M059J (cell line): ENCODE measurements around the gene FBXO34. TPM values are rescaled to one million over a fixed set of nuclear protein-coding genes. Genes with fewer than 3 reads are reported as not detected.

Experiments
- DNase-seq: peaks from one replicate; pipeline ENCODE4 v3.0.0-alpha.2; 2012; ENCODE audit warnings: low read depth
- total RNA-seq: library from RNA; depleted of rRNA; stranded (reverse); fragments of >200 nt; shearing (Covaris generic); gene quantifications from 2 replicates; pipeline ENCODE4 v1.2.3, GENCODE V29; 2014; rRNA removed

FBXO34 gene, protein sequence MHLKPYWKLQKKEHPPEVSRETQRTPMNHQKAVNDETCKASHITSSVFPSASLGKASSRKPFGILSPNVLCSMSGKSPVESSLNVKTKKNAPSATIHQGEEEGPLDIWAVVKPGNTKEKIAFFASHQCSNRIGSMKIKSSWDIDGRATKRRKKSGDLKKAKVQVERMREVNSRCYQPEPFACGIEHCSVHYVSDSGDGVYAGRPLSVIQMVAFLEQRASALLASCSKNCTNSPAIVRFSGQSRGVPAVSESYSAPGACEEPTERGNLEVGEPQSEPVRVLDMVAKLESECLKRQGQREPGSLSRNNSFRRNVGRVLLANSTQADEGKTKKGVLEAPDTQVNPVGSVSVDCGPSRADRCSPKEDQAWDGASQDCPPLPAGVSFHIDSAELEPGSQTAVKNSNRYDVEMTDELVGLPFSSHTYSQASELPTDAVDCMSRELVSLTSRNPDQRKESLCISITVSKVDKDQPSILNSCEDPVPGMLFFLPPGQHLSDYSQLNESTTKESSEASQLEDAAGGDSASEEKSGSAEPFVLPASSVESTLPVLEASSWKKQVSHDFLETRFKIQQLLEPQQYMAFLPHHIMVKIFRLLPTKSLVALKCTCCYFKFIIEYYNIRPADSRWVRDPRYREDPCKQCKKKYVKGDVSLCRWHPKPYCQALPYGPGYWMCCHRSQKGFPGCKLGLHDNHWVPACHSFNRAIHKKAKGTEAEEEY
- 23.4 and 28.1 TPM in 2 replicates for total RNA-seq

DNA sequence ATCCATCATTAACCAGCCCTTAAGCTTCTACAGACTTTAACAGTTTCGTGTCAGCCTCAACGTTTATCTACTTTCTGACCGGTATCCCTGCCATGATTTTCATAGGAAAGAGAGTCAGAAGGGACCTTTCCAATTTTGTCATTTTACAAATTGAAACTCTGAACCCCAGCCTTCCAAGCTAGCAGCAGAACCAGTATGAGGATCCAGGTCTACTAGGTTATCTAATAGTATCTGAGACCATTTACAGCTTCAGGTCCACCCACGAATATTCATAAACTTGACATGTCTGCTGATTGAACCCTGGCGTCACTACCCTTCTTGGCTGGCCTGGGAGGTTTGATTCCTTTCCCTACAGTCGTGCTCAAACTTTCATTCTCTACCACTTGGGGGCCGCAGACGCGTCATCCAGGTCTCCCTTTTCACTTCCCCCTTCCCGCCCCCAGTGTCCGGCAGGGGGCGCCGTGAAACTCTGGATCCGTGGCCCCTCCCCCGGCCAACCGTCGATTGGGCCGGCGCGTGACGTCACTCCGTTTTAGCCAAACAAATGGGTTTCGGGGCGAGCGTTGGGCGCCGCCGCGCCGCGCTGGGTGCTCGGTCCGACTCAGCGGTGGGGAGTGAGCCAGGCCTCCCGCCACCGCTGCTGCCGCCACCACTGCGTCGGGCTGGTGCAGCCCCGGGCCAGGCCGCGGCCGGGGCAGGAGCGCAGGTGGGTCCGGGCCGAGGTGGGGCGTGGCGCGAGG is at the start of gene FBXO34:
Gene FBXO34 (plus strand): TSS at position 590 of the 740 bp plus-strand sequence. CDS start 78,970 bp downstream, outside the sequence.
- peak; percentile 97 for DNase-seq

DNA sequence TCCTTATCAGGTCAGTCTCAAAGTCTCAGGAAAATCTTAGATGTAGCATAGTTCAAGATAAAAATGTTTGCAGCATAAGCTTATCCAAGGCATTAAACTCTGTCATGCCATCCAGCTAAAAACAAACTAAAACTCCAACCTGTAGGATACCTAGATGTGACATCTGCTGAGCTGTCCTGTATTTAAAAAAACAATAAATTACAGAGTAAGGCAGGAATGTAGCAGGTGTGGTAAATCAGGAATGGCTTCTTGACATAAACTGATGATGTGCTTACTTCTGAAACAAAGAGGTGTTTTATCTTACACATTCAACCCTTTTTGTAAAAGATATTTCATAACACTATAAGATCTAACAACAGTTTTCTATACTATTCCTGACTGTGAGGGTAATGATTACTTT is 49.3 kb upstream of the FBXO34 start:
- no peak for DNase-seq

DNA sequence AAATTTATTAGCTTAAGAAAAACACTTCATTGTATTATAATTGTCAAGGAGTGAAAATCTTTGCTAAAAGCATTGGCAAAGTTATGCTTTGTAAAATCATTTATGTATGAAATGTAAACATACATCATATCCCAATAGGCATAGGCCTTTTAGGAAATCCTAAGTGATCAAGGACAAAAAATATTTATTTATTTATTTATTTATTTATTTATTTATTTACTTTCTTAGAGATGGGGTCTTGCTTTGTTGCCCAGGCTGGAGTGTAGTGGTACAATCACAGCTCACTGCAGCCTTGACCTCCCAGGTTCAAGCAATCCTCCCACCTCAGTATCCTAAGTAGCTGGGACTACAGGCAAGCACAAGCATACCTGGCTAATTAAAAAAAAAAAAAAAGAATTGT is 47.9 kb upstream of the FBXO34 start:
- DNase-seq, result no peak

DNA sequence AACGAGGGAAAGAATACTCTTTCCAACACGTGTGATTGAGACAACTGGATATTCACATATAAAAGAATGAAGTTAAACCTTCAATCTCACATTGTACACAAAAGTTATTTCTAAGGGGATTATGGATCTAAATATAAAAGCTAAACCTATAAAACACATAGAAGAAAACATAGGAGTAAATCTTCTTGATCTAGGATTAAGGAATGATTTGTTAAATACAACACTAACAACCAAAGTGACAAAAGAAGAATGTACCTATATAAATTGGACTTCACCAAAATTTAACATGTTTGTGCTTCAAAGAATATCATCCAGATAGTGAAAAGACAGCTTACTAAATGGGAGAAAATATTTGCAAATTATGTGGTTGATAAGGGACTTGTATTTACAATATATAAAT is 43.0 kb upstream of the FBXO34 start:
- no peak for DNase-seq

DNA sequence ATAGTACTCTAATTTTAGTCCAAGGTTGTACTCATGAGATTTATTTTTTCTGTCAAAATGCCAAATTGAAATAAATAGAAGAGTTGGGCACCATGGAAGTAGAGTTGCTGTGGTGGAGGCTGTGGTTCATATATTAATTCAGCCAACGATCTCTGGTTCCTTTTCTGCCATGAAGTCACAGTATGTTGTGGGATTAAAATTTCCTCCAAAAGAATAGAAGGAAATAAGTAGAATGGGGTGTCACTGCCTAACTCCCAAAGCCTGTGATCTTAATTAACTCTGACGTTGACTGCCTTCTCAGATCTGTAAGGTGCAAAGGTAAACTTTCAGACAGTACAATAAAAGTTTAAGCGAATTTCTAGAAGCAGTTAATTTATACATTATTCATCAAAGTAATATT is 37.6 kb upstream of the FBXO34 start:
- no peak for DNase-seq

DNA sequence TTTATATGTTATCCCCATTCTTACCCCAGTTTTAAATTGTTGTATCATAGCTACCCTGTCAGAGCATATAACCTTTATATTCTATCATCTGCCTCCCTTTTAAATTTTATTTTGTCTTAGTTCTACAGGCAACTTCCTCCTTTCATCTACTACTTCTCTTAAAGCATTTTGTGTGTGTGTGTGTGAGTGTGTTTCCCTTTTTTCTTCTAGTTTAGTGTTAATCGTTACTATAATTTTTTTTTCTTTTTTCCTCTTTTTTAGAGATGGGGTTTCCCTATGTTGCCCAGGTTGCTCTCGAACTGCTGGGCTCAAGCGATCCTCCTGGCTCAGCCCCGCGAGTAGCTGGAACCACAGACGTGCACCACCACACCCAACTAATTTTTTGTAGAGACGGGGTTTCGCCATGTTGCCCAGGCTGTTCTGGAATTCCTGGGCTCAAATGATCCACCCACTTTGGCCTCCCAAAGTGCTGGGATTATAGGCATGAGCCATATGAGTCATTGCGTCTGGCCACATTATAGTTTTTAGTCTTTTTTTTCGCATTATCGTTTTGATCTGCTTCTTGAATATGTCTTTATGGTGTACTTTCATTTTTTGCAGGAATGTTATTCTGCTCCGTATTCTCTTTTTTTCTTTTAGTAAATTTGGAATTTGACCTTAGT is 33.1 kb upstream of the FBXO34 start:
- no peak for DNase-seq

DNA sequence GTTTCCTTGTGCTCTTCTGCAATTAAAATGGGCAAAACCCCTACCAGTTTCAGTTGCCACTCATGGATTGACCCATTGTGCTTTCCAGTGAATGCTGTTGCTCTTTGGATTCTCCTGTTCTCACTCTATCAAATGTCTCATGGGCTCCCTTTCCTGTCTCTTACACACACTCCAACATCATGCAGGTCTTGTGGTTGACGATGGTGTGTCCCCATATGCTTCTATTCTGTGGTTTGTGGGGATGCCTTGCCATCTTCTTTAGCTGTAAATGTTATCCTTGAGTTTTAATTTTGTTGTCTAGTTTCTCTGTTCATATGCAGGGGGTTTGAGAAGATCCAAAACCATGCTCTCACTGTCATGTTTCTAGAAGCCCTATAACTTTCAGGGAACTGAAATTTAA is 31.9 kb upstream of the FBXO34 start:
- no peak for DNase-seq

DNA sequence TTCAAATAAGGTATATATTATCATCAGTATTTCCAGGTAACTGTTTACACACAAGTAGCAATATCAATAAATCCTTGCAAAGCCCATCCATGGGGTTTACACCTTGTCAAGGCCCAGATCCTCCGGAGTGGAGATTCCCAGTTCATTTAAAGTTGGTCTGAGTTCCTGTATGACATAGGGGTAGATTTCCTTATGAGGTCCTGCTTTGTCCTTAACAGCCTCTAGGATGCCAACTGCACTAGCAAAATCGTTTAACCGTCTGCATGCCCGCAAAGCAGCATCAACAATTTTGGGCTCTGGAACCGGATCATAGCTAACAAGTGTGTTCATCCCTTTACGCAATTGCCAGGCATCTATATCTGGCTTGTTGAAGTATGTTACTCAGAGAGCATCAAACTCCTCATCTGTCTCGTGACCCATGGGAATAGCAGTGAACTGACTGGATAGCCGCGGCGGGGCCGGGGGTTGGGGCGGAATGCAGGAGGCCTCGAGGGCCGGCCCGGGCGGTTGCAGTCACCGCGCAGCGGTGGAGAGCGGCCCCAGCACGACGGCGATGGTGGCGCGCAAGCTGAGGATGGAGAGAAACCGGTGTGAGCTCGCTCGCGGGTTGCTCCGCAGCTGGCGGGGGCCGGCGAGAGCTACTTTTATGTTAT is 30.6 kb upstream of the FBXO34 start:
- no peak for DNase-seq

DNA sequence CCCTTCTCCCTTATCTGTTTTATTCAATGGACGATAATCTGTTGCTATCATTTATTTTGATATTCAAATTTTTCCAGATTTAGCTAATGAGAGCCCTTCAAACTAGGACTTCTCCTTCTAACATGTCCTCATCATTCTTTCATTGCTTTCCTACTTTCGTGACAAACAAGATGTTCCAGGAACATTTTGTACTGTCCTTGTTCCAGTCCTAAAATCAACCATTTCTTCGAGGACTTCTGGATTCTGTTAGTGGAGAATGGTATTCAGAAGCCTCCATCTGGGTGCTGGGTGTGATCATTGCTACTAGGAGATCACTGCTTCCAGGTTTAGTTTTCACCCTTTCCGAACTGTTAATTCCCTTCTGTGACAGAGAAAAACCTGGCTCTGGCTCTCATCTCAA is 29.5 kb upstream of the FBXO34 start:
- no peak for DNase-seq

DNA sequence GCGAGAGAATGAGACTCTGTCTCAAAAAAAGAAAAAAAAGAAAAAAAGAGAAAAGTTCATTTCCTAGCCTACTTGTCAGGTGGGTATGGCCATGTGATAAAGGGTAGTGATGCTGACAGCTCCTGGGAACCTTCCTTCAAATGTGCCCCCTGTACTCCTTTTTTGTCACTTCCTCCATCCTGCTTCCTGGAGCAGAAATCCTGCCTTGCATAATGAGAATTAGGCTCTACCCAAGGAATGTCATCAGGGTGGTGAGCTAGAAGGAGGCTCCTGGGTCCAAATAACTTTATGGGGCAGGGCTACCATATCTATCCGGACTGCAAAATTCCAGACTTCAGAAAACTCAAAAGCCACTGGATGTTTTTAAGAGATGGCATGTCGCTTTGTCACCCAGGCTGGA is 27.8 kb upstream of the FBXO34 start:
- no peak for DNase-seq

DNA sequence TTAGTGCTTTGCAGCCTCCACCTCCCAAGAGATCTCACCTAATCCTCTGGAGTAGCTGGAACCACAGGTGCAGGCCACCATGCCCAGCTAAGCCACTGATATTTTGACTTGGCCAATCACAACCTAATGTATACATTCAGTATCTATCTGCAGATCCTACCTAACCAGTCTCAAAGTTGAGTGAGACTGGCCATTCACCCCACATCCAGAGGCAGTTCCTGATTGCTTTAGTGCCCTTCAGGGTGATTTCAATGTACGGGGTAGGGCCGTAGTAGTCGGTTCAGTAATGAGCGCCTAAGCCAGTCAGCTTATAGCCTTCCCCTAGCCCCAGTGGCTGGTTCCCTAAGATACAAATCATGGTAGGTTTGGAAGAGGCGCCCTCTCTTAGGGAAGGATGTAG is 27.4 kb upstream of the FBXO34 start:
- no peak for DNase-seq

DNA sequence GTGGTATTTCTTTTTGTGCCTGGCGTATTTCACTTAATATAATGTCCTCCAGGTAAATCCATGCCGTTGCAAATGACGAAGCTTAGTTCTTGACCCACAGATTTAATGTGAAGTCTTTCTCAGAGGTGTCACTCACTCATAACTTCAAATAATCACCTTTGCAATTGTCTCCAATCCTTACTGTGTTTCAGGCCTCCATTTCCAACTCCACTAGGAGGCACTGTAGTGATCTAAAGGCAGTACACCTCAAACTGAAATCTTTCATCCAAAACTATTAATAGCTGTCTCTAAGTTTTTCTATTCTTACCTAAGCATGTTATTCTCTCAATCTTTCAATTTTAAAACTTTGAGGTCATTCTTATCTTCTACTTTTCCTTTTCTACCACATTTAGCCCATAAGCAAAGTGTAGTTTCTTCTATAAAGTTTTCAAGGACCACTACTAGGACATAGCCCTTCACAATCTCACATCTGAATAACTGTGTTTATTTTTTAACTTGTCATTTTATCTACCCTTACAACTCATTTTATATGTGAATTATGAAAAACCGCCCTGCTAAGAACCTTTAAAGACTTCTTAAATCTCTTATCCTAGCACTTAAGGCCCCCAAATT is 25.5 kb upstream of the FBXO34 start:
- peak; percentile 28 for DNase-seq

DNA sequence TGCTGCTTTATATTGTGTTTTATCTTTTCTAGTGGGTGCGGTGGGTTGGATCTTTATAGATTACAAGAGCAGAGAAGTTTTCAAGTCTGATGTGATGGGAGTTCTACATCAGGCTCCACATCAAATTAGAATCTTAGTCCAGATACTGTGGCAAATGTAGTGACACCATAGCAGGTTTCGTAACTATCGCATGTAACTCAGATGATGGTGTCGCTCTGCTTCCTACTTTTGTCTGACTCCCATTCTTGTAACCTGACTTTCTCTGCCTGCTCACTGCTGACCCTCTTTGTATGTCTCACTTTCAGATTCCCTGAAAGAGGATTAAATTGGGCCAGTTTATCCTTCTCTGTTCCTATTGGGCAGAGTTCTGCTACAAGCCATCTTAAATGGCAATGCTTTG is 22.8 kb upstream of the FBXO34 start:
- DNase-seq, result no peak

DNA sequence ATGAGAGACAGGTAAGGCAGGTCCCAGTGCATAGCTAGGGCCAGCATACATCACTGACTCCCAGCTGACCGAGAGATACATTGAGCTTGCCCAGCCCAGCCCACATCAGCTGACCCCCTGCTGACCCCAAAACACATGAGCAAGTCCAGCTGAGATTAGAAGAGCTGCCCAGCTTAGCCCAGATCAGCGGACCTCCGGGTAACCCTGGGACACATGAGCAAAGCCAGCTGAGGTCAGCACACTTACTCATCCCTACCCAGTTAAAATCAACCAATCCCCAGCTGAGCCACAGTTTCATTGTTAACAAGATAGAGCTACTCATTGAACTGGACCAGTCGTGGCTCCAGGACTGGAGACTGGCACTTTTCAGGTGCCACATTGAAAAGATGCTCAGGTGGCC is 21.8 kb upstream of the FBXO34 start:
- peak; percentile 68 for DNase-seq

DNA sequence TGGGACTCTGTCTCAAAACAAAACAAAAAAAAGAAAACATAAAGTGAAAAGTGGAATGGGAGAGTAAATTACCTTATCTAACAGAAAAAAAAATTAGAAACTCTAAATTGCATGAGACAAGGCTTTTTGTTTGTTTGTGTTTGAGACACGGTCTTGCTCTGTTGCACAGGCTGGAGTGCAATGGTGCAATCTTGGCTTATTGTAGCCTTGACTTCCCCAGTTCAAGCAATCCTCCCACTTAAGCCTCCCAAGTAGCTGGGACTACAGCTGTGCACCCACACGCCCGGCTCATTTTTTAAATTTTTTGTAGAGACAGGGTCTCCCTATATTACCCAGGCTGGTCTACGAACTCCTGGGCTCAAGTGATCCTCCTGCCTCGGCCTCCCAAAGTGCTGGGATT is 17.9 kb upstream of the FBXO34 start:
- no peak for DNase-seq

DNA sequence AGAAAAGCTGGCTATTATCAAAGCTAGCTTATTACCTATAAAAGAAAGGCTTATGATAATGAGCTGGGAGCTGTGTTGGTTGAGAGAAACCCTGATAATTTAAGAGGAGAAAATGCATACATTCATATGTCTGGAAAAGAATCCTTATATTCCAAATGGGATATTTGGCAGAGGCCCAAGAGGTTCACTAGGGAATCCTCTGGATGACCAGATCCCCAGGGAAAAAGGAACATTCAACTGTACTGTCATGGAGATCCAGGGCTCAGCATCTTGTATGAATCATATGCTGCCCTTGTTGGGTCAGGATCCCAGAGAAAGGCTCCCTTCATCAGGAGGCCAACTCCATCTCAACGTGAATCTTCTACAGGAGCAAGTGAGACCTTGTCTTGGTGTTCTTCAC is 16.6 kb upstream of the FBXO34 start:
- DNase-seq, result no peak

DNA sequence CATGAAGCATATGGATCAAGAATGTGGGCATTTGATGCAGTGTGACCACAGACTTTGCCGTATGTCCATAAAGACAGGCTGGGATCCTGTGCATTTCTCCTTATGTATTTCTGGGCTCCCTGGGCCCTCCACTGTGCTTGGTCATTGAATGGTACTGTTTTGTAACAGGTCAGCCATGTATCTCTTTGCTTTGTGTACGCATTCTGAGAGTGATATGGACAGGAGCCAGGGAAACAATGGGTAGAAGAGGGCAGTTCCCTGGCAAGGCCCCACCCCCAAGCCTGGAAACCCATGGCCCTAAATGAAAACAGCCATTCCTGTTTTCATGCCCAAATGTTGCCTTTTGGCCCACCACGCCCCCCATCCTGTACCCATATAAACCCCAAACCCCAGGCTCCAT is 15.2 kb upstream of the FBXO34 start:
- DNase-seq, result no peak

DNA sequence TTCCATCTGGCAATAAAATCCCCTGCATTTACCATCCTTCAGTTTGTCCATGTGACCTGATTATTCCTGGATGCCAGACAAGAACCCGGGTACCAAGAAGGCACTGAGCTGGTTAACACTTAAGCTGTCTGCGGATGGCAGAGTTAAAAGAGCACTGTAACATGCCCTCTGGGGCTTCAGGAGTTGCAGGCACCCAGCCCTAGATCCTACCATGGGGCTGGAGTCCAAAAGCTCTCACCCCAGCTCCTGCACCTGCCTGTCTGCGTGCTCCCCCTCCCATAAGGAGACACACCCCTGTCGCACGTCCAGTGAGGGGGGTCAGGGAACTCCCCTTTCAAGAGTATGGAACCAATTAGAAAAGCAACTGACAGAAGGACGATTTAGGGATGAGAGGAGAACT is 14.6 kb upstream of the FBXO34 start:
- no peak for DNase-seq

DNA sequence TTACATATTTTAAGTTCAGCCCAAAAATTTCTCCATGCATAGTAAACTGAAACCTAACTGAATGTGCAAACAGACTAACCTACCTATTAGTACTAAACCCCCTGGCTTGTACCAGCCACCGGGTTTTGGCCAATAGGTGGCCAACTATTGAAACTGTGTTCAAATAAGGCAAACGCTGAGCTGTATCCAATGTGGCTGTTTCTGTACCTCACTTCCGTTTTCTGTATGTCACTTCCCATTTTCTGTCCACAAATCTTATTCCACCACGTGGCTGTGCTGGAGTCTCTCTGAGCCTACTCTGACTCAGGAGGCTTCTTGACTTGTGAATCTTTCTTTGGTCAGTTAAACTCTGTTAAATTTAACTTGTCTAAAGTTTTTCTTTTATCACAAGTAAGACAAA is 6.0 kb upstream of the FBXO34 start:
- peak; percentile 12 for DNase-seq

DNA sequence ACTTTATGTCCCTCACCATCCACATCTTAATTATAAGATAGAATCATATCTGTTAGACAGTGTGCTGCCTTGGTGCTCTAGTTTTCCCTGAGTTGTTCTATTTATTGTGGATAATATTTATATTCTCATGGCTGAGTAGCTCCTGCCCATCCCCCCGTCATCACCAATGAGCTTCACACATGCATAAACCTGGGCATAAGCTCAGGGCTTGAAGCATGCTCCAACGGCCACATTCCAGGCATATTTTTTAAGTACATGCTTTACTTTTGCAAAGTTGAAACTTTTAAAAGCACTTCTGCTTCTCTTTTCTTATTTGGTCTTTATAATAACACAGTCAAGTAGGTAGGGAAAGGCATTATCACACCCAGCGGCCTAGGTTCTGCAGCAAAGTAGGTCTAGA is 3.4 kb upstream of the FBXO34 start:
- DNase-seq, result peak; percentile 27
